ENCODE data around the gene TP53RK. TPM values are rescaled to one million over a fixed set of nuclear protein-coding genes. Genes with fewer than 3 reads are reported as not detected.

Gene TP53RK
- total RNA-seq, 1 donor from 2014 or later: 6.0 TPM

- intact Hi-C loops (cut with micrococcal nuclease): loop anchor here (10.0 kb wide), 1 partner anchor 164 kb away; no protein-coding TSS in a partner anchor
- no peak for TF ChIP-seq CTCF (IDR thresholded peaks at IDR 0.05; ENCODE audit: borderline replicate concordance)
These were observed 828 bp downstream of the TP53RK start for GRCh38 chr20:46688151-46689081.

GRCh38 chr20:46683939-46684750 lies 5.1 kb downstream of the TP53RK start:
- DNase-seq: peak; percentile 33
- Histone ChIP-seq H3K27ac (replicated peaks) (peak overlapping the region; percentile 34), H3K9me3 (replicated peaks) (no peaks in the 10 kb centered on the region), H3K4me3 (peak overlapping the region; percentile 50), H3K27me3 (ENCODE audit: low read depth) (no peaks in the 10 kb centered on the region), H3K36me3 (peaks cover 9% of the 10 kb centered on the region), H3K4me1 (peaks cover 64% of the 10 kb centered on the region)
- TF ChIP-seq CTCF (IDR thresholded peaks at IDR 0.05; ENCODE audit: borderline replicate concordance): no peak
- intact Hi-C loops (cut with micrococcal nuclease): loop anchor here (10.0 kb wide), 1 partner anchor 159 kb away; no protein-coding TSS in a partner anchor

More at GRCh38 chr20:46688151-46689081, 828 bp downstream of the TP53RK start:
- Histone ChIP-seq H3K4me1 (peaks cover 50% of the 10 kb centered on the region), H3K27ac (replicated peaks) (peak overlapping the region; percentile 96), H3K27me3 (ENCODE audit: low read depth) (no peaks in the 10 kb centered on the region), H3K9me3 (replicated peaks) (no peaks in the 10 kb centered on the region), H3K4me3 (peak overlapping the region; percentile 91), H3K36me3 (peaks cover 9% of the 10 kb centered on the region)
- no peak for DNase-seq

GRCh38 chr20:46683668-46683938 lies 5.6 kb downstream of the TP53RK start:
- peaks cover 58% of the 10 kb centered on the region for H3K4me1 ChIP-seq
- no peaks in the 10 kb centered on the region for H3K9me3 ChIP-seq (replicated peaks)
- intact Hi-C loops (cut with micrococcal nuclease): loop anchor here (10.0 kb wide), 1 partner anchor 159 kb away; no protein-coding TSS in a partner anchor
- no peak for DNase-seq
- H3K27ac ChIP-seq (replicated peaks): no peak overlapping the region
- H3K4me3 ChIP-seq: peak overlapping the region; percentile 50
- H3K27me3 ChIP-seq (ENCODE audit: low read depth): no peaks in the 10 kb centered on the region
- peaks cover 9% of the 10 kb centered on the region for H3K36me3 ChIP-seq
- no peak for TF ChIP-seq CTCF (IDR thresholded peaks at IDR 0.05; ENCODE audit: borderline replicate concordance)

DNA sequence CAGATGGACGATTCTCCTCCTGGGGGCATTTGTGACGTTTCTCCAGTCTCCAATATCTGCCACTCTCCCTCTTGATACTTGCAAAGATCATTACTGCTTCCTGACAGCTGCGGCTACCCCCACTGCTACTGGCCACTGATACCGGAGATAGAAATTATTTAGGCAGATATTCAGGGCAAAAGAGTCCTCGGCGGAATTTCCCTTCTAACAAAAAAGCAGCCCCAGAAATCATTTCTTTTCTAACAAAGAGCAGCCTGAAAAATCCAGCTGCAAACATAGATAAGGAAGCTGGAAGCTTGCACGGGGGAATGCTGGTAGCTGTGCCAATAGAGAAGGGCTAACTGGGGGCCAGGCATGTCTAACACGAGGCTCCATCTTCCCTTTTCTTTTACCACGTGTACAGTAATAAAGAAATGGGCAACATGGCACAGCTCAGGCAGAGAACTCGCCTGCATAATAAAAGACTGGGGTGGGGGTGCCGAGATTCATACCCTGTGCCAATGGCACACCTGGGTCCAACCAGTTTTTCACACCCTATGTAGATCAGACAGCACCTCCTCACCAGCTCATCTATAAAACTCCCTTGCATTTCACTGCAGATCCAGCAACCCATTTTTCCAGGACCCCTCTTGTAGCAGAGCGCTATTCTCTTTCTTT lies 6.1 kb downstream of the TP53RK start:
- peaks cover 9% of the 10 kb centered on the region for H3K36me3 ChIP-seq
- H3K9me3 ChIP-seq (replicated peaks): no peaks in the 10 kb centered on the region
- intact Hi-C loops (cut with micrococcal nuclease): loop anchor here (10.0 kb wide), 1 partner anchor 158 kb away; no protein-coding TSS in a partner anchor
- no peak for TF ChIP-seq CTCF (IDR thresholded peaks at IDR 0.05; ENCODE audit: borderline replicate concordance)
- no peak overlapping the region for H3K27ac ChIP-seq (replicated peaks)
- no peak for DNase-seq
- no peaks in the 10 kb centered on the region for H3K27me3 ChIP-seq (ENCODE audit: low read depth)
- H3K4me3 ChIP-seq: peak overlapping the region; percentile 50
- peaks cover 54% of the 10 kb centered on the region for H3K4me1 ChIP-seq

All from left ventricle myocardium inferior (tissue), 1 donor.